Left ventricle myocardium superior (tissue), 1 donor: Measurements from ENCODE around the gene ABCC4. TPM values are rescaled to one million over a fixed set of nuclear protein-coding genes. Genes with fewer than 3 reads are reported as not detected.

Source experiments
- ATAC-seq: fragments of 200-7000 bp; cut with Tn5 transposase; one replicate; pipeline ENCODE4 v1.9.1; 2020; ENCODE audit warnings: mild to moderate bottlenecking, moderate library complexity
- DNase-seq: peaks from one replicate; pipeline ENCODE4 v3.0.0-alpha.2; 2020
- intact Hi-C: fragments of 100-400 bp; cut with micrococcal nuclease; formaldehyde crosslinking; loops from one replicate; pipeline ENCODE4 v1.11.0; 2022
- total RNA-seq: library from RNA; stranded (reverse); fragmentation: NEBNext Ultra II Directional; extraction: Animal tissue kit (Norgen Biotek cat#: 25700); gene quantifications from one replicate; pipeline ENCODE4 v1.2.1, GENCODE V29; 2021
- donor health status: DM: no; HTN: yes; CAD: no; lungs with severe emphysema.

The ABCC4 gene
- total RNA-seq, 1 donor from 2014 or later = 3.3 TPM

GRCh38 chr13:95146486-95146885 is 154.8 kb downstream of the ABCC4 start:
- intact Hi-C loops = no loop called here
- DNase-seq = no peak
- no peak for ATAC-seq

DNA sequence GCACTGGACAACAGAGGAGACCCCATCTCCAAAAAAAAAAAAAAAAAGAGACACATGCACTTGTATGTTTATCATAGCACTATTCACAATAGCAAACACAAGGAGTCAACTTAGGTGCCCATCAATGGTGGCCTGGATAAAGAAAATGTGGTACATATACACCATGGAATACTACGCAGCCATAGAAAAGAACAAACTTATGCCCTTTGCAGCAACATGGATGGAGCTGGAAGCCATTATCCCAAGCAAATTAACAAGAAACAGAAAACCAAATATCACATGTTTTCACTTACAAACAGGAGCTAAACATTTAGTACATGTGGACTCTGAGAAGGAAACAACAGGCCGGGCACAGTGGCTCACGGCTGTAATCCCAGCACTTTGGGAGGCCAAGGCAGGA is 155.7 kb downstream of the ABCC4 start:
- ATAC-seq (no peak), DNase-seq (no peak)
- intact Hi-C loops = no loop called here

GRCh38 chr13:95140502-95140901 is 160.7 kb downstream of the ABCC4 start:
- intact Hi-C loops = no loop called here
- ATAC-seq = no peak

GRCh38 chr13:95138876-95139585 is 162.2 kb downstream of the ABCC4 start:
- no peak for ATAC-seq
- intact Hi-C loops = no loop called here
- no peak for DNase-seq

More at GRCh38 chr13:95140502-95140901, 160.7 kb downstream of the ABCC4 start:
- no peak for DNase-seq

GRCh38 chr13:95137096-95137495 is 164.2 kb downstream of the ABCC4 start:
- ATAC-seq = no peak
- no peak for DNase-seq
- intact Hi-C loops = no loop called here

GRCh38 chr13:95136638-95137037 is 164.6 kb downstream of the ABCC4 start:
- no peak for ATAC-seq
- intact Hi-C loops = no loop called here

DNA sequence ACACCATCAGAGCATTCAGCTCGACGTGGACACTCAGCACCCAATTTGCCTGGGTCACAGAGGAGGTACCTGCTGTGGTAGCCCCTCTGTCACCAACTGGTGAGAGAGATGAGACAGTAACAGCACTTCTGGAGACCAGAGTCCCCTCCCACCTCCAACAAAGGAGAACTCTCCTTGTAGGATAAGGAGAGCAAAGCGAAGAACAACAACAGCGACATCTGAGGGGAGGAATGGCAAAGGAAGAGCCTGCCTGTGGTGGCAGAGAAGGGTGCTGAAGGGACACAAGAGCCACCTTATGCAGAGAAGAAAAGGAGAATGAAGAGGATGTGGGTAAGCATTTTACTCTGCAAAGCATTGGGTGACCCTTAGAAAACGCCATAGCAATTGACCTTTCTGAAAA is 167.8 kb downstream of the ABCC4 start:
- ATAC-seq (no peak), DNase-seq (no peak)
- intact Hi-C loops = no loop called here

More at GRCh38 chr13:95136638-95137037, 164.6 kb downstream of the ABCC4 start:
- no peak for DNase-seq

GRCh38 chr13:95129004-95129403 is 172.2 kb downstream of the ABCC4 start:
- DNase-seq = no peak
- intact Hi-C loops = no loop called here
- ATAC-seq = no peak

- DNase-seq (no peak), ATAC-seq (no peak)
- intact Hi-C loops = no loop called here
These were observed 173.1 kb downstream of the ABCC4 start for GRCh38 chr13:95128045-95128643.

DNA sequence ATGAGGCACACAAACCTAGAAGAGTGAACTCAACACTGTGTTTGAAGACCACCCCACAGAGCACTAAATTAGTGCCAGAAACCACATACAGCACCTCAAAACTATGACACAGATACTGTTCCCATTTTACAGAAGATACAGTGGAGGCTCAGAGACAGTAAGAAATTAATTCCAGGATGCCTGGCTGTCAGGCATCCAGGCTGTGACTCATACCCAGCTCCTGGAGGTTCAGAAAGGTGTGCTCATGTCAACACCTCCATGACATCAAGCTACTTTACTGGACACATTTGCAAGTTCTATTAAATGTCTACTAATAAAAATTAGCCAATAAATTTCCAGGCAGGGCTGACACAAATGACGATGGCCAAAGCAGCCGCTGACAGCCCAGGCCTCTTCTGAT is 176.3 kb downstream of the ABCC4 start:
- ATAC-seq = no peak
- no peak for DNase-seq
- intact Hi-C loops = no loop called here

DNA sequence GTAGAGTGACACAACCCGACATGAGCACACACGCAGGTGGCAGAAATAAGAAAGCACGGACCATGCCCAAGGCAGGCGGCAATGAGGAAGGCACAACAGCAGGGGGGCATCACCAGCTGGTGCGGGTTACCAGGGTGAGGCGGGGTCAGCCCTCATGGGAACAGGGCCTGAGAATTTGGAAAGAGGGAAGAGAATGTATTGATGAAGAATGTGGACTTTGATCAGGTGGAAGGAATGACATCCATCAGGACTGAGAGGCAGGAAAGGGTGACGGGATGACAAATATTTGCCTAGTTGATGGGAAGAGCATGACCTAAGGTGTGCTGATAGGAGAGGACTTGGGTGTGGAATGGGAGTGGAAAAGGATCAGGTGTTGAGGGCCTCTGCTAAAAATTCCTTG is 177.5 kb downstream of the ABCC4 start:
- intact Hi-C loops = no loop called here
- ATAC-seq = no peak
- DNase-seq = no peak

DNA sequence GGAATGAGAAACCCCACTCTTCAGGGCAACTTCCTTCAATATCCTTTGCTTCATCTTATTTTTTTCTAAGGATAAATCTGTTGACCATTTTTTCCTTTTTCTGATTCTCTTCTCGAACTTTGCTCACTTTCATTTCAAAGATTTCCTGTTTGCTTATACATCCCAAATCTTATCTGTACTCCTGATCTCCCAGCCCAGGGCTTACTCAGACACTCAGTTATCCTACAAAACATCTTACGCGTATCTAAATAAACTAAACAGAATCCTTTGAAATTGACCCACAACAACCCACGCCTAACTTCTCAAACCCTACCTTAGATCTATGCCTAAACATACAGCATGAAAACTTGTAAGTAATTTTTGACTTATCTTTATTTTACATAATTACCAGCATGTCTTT is 179.2 kb downstream of the ABCC4 start:
- ATAC-seq = no peak

DNA sequence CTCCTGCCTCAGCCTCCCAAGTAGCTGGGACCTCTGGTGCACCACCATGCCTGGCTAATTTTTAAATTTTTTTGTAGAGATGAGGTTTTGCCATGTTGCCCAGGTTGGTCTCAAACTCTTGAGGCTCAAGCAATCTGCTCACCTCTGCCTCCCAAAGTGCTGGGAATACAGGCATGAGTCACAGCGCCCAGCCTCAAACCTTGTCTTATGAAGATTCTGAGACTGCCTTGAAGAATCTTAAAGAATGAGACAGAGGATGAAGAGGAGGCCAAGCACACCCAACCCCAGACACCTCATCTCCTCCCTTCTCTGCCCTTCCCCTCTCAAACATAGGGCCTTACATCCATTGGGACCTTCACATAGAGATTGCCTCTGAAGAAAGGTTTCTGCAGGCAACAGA is 179.7 kb downstream of the ABCC4 start:
- DNase-seq (no peak), ATAC-seq (no peak)
- intact Hi-C loops = no loop called here

More for the DNA sequence above, 179.2 kb downstream of the ABCC4 start:
- intact Hi-C loops = no loop called here
- DNase-seq = no peak

- DNase-seq (no peak), ATAC-seq (no peak)
- intact Hi-C loops = no loop called here
These were observed 180.6 kb downstream of the ABCC4 start for GRCh38 chr13:95120650-95121049.

GRCh38 chr13:95118541-95119324 is 182.5 kb downstream of the ABCC4 start:
- DNase-seq (no peak), ATAC-seq (no peak)
- intact Hi-C loops = no loop called here

DNA sequence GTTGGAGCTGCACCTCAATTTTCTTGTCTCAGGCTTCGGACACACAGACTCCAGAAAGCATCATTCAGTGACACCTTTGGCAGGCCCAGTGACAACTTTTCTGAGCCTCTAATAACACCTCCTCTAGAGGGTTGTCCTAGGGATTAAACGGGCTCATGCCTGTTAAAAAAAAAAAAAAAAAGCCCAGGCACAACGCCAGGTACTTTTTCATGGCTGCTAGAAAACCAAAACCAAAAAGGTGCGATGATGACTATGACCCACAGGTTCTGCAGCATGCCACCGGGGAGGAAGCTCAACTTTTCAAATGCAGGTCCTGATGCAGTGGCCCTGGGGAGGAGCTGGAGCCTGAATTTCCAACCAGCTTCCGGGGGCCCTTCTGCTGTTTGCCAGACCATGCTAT is 184.2 kb downstream of the ABCC4 start:
- ATAC-seq = no peak
- DNase-seq = no peak
- intact Hi-C loops = no loop called here

DNA sequence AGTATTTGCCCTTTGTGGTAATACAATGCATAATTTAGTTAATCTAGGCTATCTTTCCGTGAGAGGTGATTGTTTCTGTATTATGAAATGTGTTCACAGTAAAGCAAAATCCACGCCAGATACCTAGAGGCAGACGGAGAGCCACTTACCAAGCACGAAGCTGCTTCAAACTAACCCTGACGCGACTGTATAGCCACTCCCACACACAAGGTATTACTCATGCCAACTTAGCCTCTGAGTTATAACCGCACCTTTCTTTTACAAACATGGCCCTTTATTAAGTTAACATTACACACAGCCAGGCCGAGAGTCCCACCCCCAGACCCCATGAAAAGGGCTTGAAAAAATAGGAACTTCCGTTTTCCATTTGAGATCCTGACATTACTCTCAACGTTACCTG is 185.7 kb downstream of the ABCC4 start:
- intact Hi-C loops = no loop called here
- no peak for DNase-seq
- ATAC-seq = no peak

DNA sequence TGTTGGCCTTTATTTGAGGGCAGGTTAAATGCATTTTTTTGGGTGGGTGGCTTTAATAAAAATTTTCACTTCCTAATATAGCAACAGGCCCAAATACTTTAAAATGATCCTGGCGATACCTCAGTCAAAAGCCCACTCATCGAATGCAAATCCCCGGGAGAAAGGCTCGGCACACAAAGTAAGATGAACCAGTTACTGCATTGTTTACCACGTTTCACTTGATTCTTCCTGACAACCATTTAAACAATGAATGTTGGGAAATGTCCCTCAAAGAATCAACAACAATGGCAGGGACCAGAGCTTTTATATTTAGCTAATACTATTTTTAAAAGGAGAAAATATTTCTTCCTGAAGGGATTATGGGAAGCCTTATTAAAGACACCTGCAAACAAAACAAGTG is 187.7 kb downstream of the ABCC4 start:
- intact Hi-C loops = no loop called here
- ATAC-seq = no peak
- DNase-seq = no peak

DNA sequence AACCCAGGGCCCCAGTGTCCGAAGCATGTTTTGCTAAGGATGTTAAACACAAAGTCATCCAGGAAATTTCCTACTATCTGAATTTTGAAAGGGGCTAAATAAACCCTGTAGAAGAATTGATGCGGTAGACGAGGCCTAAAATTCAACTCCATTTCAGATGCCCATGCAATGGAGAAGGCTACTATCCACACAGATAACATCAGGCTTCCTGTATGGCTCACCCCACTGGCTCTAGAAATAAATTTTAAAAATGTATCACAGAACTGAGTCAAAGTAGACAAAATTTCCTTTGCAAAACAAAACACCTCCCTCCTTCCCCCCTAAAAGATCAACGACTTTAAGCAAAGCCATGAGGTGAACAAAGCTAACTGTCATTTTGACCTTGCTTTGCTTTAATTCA is 188.4 kb downstream of the ABCC4 start:
- ATAC-seq (no peak), DNase-seq (no peak)
- intact Hi-C loops = no loop called here

- DNase-seq = no peak
- intact Hi-C loops = no loop called here
- ATAC-seq = no peak
These were observed 189.6 kb downstream of the ABCC4 start for GRCh38 chr13:95111608-95112007.
